HG02759 (cell line): ENCODE data around the gene OPCML.
"Not testable (repeated sequence)": the region's sequence is repeated elsewhere in the genome, so short reads cannot be mapped to it uniquely, and the experiment has no call there.

ENCODE experiments used
- ATAC-seq: cut with Tn5 transposase; IDR thresholded peaks from one replicate; pipeline ENCODE4 v1.9.1; 2021; ENCODE audit warnings: mild to moderate bottlenecking, moderate library complexity; ENCODE audit not compliant: unreplicated experiment

The OPCML gene

GRCh38 chr11:132429685-132430084 is 1102.6 kb downstream of the OPCML start:
- no peak for ATAC-seq

GRCh38 chr11:132427611-132428010 is 1104.7 kb downstream of the OPCML start:
- no peak for ATAC-seq

- no peak for ATAC-seq
These were observed 1107.9 kb downstream of the OPCML start for GRCh38 chr11:132424433-132424832.

GRCh38 chr11:132423266-132423665 is 1109.0 kb downstream of the OPCML start:
- ATAC-seq = no peak

GRCh38 chr11:132422722-132423121 is 1109.6 kb downstream of the OPCML start:
- no peak for ATAC-seq

- no peak for ATAC-seq
These were observed 1110.7 kb downstream of the OPCML start for GRCh38 chr11:132421555-132421954.

- ATAC-seq = no peak
These were observed 1117.8 kb downstream of the OPCML start for GRCh38 chr11:132414451-132414850.

GRCh38 chr11:132410383-132410782 is 1121.9 kb downstream of the OPCML start:
- no peak for ATAC-seq

- no peak for ATAC-seq
These were observed 1122.5 kb downstream of the OPCML start for GRCh38 chr11:132409573-132410355.

- ATAC-seq = no peak
These were observed 1123.4 kb downstream of the OPCML start for GRCh38 chr11:132408877-132409276.

- ATAC-seq = no peak
These were observed 1126.6 kb downstream of the OPCML start for GRCh38 chr11:132405728-132406127.

- ATAC-seq = no peak
These were observed 1130.1 kb downstream of the OPCML start for GRCh38 chr11:132402071-132402684.

GRCh38 chr11:132396318-132396717 is 1136.0 kb downstream of the OPCML start:
- no peak for ATAC-seq

GRCh38 chr11:132395434-132395833 is 1136.9 kb downstream of the OPCML start:
- ATAC-seq = no peak

- no peak for ATAC-seq
These were observed 1152.8 kb downstream of the OPCML start for GRCh38 chr11:132379540-132379939.

GRCh38 chr11:132373405-132374143 is 1158.7 kb downstream of the OPCML start:
- no peak for ATAC-seq

GRCh38 chr11:132370114-132370513 is 1162.2 kb downstream of the OPCML start:
- ATAC-seq = not testable (repeated sequence)

GRCh38 chr11:132367293-132367692 is 1165.0 kb downstream of the OPCML start:
- ATAC-seq = no peak

- no peak for ATAC-seq
These were observed 1166.7 kb downstream of the OPCML start for GRCh38 chr11:132365650-132366049.
